Pons (tissue), 1 donor: ENCODE data around the gene SLC46A3.
A peak's percentile ranks its signal among the peaks of the same experiment; 100 is the strongest.
"Not testable (repeated sequence)": the region's sequence is repeated elsewhere in the genome, so short reads cannot be mapped to it uniquely, and the experiment has no call there.

Source experiments
- DNase-seq: peaks from one replicate; pipeline ENCODE4 v3.0.0-alpha.2; 2016; ENCODE audit warnings: low spot score

The SLC46A3 gene

GRCh38 chr13:28718543-28719226 is at the start of gene SLC46A3:
TSS of gene SLC46A3 (minus strand) at chr13:28718970. CDS start at chr13:28717998, 972 bp downstream.
- DNase-seq = peak; percentile 96

- DNase-seq = no peak
These were observed 45.1 kb upstream of the SLC46A3 start for GRCh38 chr13:28763887-28764286.

- no peak for DNase-seq
These were observed 42.8 kb upstream of the SLC46A3 start for GRCh38 chr13:28761586-28761985.

GRCh38 chr13:28755546-28755870 is 36.7 kb upstream of the SLC46A3 start:
- DNase-seq = no peak

GRCh38 chr13:28754698-28755545 is 36.2 kb upstream of the SLC46A3 start:
- peak; percentile 55 for DNase-seq

GRCh38 chr13:28753946-28754345 is 35.2 kb upstream of the SLC46A3 start:
- DNase-seq = no peak

- no peak for DNase-seq
These were observed 34.6 kb upstream of the SLC46A3 start for GRCh38 chr13:28753208-28753892.

GRCh38 chr13:28751175-28751960 is 32.6 kb upstream of the SLC46A3 start:
- DNase-seq = no peak

- DNase-seq = no peak
These were observed 31.6 kb upstream of the SLC46A3 start for GRCh38 chr13:28750187-28751045.

GRCh38 chr13:28747851-28748250 is 29.1 kb upstream of the SLC46A3 start:
- DNase-seq = no peak

- no peak for DNase-seq
These were observed 27.5 kb upstream of the SLC46A3 start for GRCh38 chr13:28746287-28746612.

- DNase-seq = peak; percentile 34
These were observed 25.9 kb upstream of the SLC46A3 start for GRCh38 chr13:28744656-28745055.

- DNase-seq = peak; percentile 43
These were observed 25.3 kb upstream of the SLC46A3 start for GRCh38 chr13:28744091-28744536.

GRCh38 chr13:28743499-28744083 is 24.8 kb upstream of the SLC46A3 start:
- DNase-seq = no peak

- no peak for DNase-seq
These were observed 24.2 kb upstream of the SLC46A3 start for GRCh38 chr13:28743020-28743419.

- not testable (repeated sequence) for DNase-seq
These were observed 23.7 kb upstream of the SLC46A3 start for GRCh38 chr13:28742445-28742844.

GRCh38 chr13:28741084-28741491 is 22.3 kb upstream of the SLC46A3 start:
- no peak for DNase-seq

- no peak for DNase-seq
These were observed 20.6 kb upstream of the SLC46A3 start for GRCh38 chr13:28739376-28739775.

- DNase-seq = no peak
These were observed 16.8 kb upstream of the SLC46A3 start for GRCh38 chr13:28735481-28736029.

GRCh38 chr13:28734906-28735305 is 16.1 kb upstream of the SLC46A3 start:
- no peak for DNase-seq
